ENCODE data around the gene LTBP2.

Gene LTBP2

DNA sequence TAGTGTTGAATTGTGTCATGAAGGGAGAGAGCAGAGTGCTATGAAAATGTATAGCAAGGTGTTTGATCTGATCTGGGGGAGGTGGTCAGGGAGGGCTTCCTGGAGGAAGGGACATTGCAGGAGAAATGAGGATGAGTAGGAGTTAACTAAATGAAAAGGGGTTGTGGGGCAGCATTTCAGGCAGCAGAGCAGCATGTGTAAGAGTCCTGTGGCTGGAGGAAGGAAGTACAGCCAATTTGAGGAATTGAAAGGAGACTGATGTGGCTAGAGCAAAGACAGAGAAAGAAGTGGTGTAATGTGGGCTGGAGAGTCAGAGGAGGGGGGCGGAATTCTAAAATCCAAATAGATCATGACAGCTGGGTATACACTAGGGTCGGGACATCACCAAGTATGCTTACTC is 139.4 kb downstream of the LTBP2 start:
- TF ChIP-seq CTCF (IDR thresholded peaks at IDR 0.05; ENCODE audit: control insufficient read depth, insufficient read depth, low read depth, low read length, missing control alignments), result no peak
- H3K4me3 ChIP-seq (ENCODE audit: control insufficient read depth, low read depth, low read length), result no peak overlapping the region
- DNase-seq (ENCODE audit: low read depth), result no peak

- TF ChIP-seq CTCF (IDR thresholded peaks at IDR 0.05; ENCODE audit: control insufficient read depth, insufficient read depth, low read depth, low read length, missing control alignments), result no peak
- DNase-seq (ENCODE audit: low read depth), result no peak
These were observed 142.2 kb downstream of the LTBP2 start for GRCh38 chr14:74469548-74470518.

DNA sequence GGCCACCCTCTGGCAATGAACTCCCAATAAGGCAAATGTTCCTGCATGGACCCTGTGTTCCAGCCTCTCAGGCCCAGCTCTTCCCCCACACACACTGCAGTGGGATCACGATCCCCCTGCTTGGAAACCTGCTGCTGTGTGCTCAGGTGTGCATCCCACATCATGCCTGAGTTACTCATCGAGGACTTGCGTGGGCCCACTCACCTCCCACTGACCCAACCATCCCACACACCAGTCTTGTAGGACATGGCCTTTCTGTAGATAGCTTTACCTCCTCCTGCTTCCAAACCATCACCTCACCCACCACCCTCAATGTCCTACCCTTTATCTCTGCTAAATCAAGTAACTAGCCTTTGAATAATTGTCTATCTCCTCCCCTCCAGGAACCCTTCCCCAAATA is 143.5 kb downstream of the LTBP2 start:
- DNase-seq (ENCODE audit: low read depth), result no peak
- no peak overlapping the region for H3K4me3 ChIP-seq (ENCODE audit: control insufficient read depth, low read depth, low read length)
- no peak for TF ChIP-seq CTCF (IDR thresholded peaks at IDR 0.05; ENCODE audit: control insufficient read depth, insufficient read depth, low read depth, low read length, missing control alignments)

More at GRCh38 chr14:74469548-74470518, 142.2 kb downstream of the LTBP2 start:
- H3K4me3 ChIP-seq (ENCODE audit: control insufficient read depth, low read depth, low read length), result no peak overlapping the region

- TF ChIP-seq CTCF (IDR thresholded peaks at IDR 0.05; ENCODE audit: control insufficient read depth, insufficient read depth, low read depth, low read length, missing control alignments), result no peak
- no peak for DNase-seq (ENCODE audit: low read depth)
- H3K4me3 ChIP-seq (ENCODE audit: control insufficient read depth, low read depth, low read length), result no peak overlapping the region
These were observed 146.7 kb downstream of the LTBP2 start for GRCh38 chr14:74465335-74465734.

DNA sequence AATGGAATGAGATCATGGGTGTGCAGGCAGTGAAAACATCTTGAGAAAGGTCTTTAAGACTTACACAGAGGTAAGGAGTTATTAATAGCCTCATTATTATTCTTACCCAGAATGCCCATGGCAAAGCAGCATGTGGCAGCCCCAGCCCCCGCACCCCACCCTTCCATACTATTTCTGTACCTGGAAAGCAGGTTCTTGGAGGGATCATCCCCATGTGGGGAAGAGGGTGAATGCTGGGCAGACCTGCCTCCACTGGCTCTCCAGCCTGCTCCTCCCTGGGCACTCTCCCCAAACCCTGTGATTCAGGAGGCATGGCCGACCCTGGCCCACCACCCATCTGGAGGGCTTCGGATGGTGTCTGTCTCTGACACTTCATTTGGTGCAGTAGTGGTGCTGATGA is 147.3 kb downstream of the LTBP2 start:
- no peak overlapping the region for H3K4me3 ChIP-seq (ENCODE audit: control insufficient read depth, low read depth, low read length)
- no peak for DNase-seq (ENCODE audit: low read depth)
- TF ChIP-seq CTCF (IDR thresholded peaks at IDR 0.05; ENCODE audit: control insufficient read depth, insufficient read depth, low read depth, low read length, missing control alignments), result no peak

GRCh38 chr14:74463697-74464096 is 148.3 kb downstream of the LTBP2 start:
- TF ChIP-seq CTCF (IDR thresholded peaks at IDR 0.05; ENCODE audit: control insufficient read depth, insufficient read depth, low read depth, low read length, missing control alignments), result no peak
- H3K4me3 ChIP-seq (ENCODE audit: control insufficient read depth, low read depth, low read length), result no peak overlapping the region
- DNase-seq (ENCODE audit: low read depth), result no peak
